ENCODE measurements around the gene GON4L. TPM values are rescaled to one million over a fixed set of nuclear protein-coding genes. Genes with fewer than 3 reads are reported as not detected.
"Not testable (repeated sequence)": the region's sequence is repeated elsewhere in the genome, so short reads cannot be mapped to it uniquely, and the experiment has no call there.

The GON4L gene
- total RNA-seq, 1 donor from 2014 or later, result 42.8 TPM

- DNase-seq (ENCODE audit: low spot score in 2 of 2) (peak in 1 of 2 donors; percentile 21), FAIRE-seq (no peak)
Measured at GRCh38 chr1:155834296-155834926, 22.6 kb downstream of the GON4L start.

- FAIRE-seq, result no peak
Measured at GRCh38 chr1:155833665-155834295, 23.2 kb downstream of the GON4L start.

GRCh38 chr1:155831279-155831976 lies 25.6 kb downstream of the GON4L start:
- DNase-seq (ENCODE audit: low spot score in 2 of 2) (no peak), FAIRE-seq (no peak)

More at GRCh38 chr1:155833665-155834295, 23.2 kb downstream of the GON4L start:
- DNase-seq (ENCODE audit: low spot score in 2 of 2), result no peak

GRCh38 chr1:155827450-155827849 lies 29.6 kb downstream of the GON4L start:
- FAIRE-seq, result no peak
- no peak for DNase-seq (ENCODE audit: low spot score in 2 of 2)

- no peak for FAIRE-seq
Measured at GRCh38 chr1:155816351-155816750, 40.7 kb downstream of the GON4L start.

GRCh38 chr1:155813672-155814071 lies 43.3 kb downstream of the GON4L start:
- FAIRE-seq (no peak), DNase-seq (ENCODE audit: low spot score in 2 of 2) (no peak)

More at GRCh38 chr1:155816351-155816750, 40.7 kb downstream of the GON4L start:
- no peak for DNase-seq (ENCODE audit: low spot score in 2 of 2)

- DNase-seq (ENCODE audit: low spot score in 2 of 2) (no peak), FAIRE-seq (no peak)
Measured at GRCh38 chr1:155812878-155813277, 44.1 kb downstream of the GON4L start.

- DNase-seq (ENCODE audit: low spot score in 2 of 2) (no peak), FAIRE-seq (no peak)
Measured at GRCh38 chr1:155809088-155809487, 47.9 kb downstream of the GON4L start.

- DNase-seq (ENCODE audit: low spot score in 2 of 2) (no peak), FAIRE-seq (no peak)
Measured at GRCh38 chr1:155801149-155801548, 55.9 kb downstream of the GON4L start.

- FAIRE-seq; DNase-seq (ENCODE audit: low spot score in 2 of 2): not testable (repeated sequence)
Measured at GRCh38 chr1:155795618-155796017, 61.4 kb downstream of the GON4L start.

GRCh38 chr1:155794605-155795245 lies 62.3 kb downstream of the GON4L start:
- DNase-seq (ENCODE audit: low spot score in 2 of 2), result no peak
- FAIRE-seq, result no peak

- FAIRE-seq, result no peak
Measured at GRCh38 chr1:155793213-155793612, 63.8 kb downstream of the GON4L start.

GRCh38 chr1:155777582-155777981 lies 79.4 kb downstream of the GON4L start:
- FAIRE-seq (no peak), DNase-seq (ENCODE audit: low spot score in 2 of 2) (no peak)

More at GRCh38 chr1:155793213-155793612, 63.8 kb downstream of the GON4L start:
- DNase-seq (ENCODE audit: low spot score in 2 of 2), result no peak

- DNase-seq (ENCODE audit: low spot score in 2 of 2), result no peak
- no peak for FAIRE-seq
Measured at GRCh38 chr1:155776414-155776813, 80.6 kb downstream of the GON4L start.

- no peak for FAIRE-seq
- no peak for DNase-seq (ENCODE audit: low spot score in 2 of 2)
Measured at GRCh38 chr1:155773221-155773620, 83.8 kb downstream of the GON4L start.

- FAIRE-seq (no peak), DNase-seq (ENCODE audit: low spot score in 2 of 2) (no peak)
Measured at GRCh38 chr1:155769257-155769656, 87.8 kb downstream of the GON4L start.

GRCh38 chr1:155767399-155767989 lies 89.5 kb downstream of the GON4L start:
- not testable (repeated sequence) for DNase-seq (ENCODE audit: low spot score in 2 of 2); FAIRE-seq

- FAIRE-seq; DNase-seq (ENCODE audit: low spot score in 2 of 2): not testable (repeated sequence)
Measured at GRCh38 chr1:155763989-155764388, 93.0 kb downstream of the GON4L start.

GRCh38 chr1:155763090-155763815 lies 93.8 kb downstream of the GON4L start:
- FAIRE-seq, result not testable (repeated sequence)

More at GRCh38 chr1:155763090-155763815, 93.8 kb downstream of the GON4L start:
- DNase-seq (ENCODE audit: low spot score in 2 of 2), result not testable (repeated sequence)
